Midbrain (tissue), 1 donor: ENCODE results near the gene ADCY6.
"Not testable (repeated sequence)": the region's sequence is repeated elsewhere in the genome, so short reads cannot be mapped to it uniquely, and the experiment has no call there.

ENCODE experiments used
- DNase-seq: peaks from one replicate; lab custom pipeline; 2025; lab: John Stamatoyannopoulos, UW

The ADCY6 gene

GRCh38 chr12:48750769-48751356 lies 38.0 kb downstream of the ADCY6 start:
- no peak for DNase-seq

GRCh38 chr12:48750215-48750614 lies 38.7 kb downstream of the ADCY6 start:
- no peak for DNase-seq

- no peak for DNase-seq
Observed at GRCh38 chr12:48744251-48745008, 44.5 kb downstream of the ADCY6 start.

GRCh38 chr12:48739618-48740269 lies 49.1 kb downstream of the ADCY6 start:
- DNase-seq: no peak

GRCh38 chr12:48736456-48736855 lies 52.4 kb downstream of the ADCY6 start:
- no peak for DNase-seq

- no peak for DNase-seq
Observed at GRCh38 chr12:48728807-48729206, 60.1 kb downstream of the ADCY6 start.

GRCh38 chr12:48720737-48721136 lies 68.2 kb downstream of the ADCY6 start:
- not testable (repeated sequence) for DNase-seq

GRCh38 chr12:48720171-48720570 lies 68.7 kb downstream of the ADCY6 start:
- not testable (repeated sequence) for DNase-seq

- not testable (repeated sequence) for DNase-seq
Observed at GRCh38 chr12:48719002-48719401, 69.9 kb downstream of the ADCY6 start.

GRCh38 chr12:48717252-48717695 lies 71.6 kb downstream of the ADCY6 start:
- no peak for DNase-seq

GRCh38 chr12:48716493-48717251 lies 72.2 kb downstream of the ADCY6 start, which contains the start of gene CCNT1:
TSS of gene CCNT1 (minus strand) at chr12:48716707. CDS start at chr12:48716675, 32 bp downstream.
- DNase-seq: peak; percentile 99
